ENCODE results near the gene HEYL. TPM values are rescaled to one million over a fixed set of nuclear protein-coding genes. Genes with fewer than 3 reads are reported as not detected.

Gene HEYL
- total and polyA plus RNA-seq, 9 of the 15 experiments (the other 6 are each of a cell fraction or from before 2014, with no cell fraction given): 0.13 to 0.89 (median 0.25) TPM

GRCh38 chr1:39575191-39576015 is 64.0 kb downstream of the HEYL start (continued):
- TF ChIP-seq ZNF384 (IDR thresholded peaks at IDR 0.05; ENCODE audit: low read depth, low read length) (no peak), NR3C1 (CRISPR knock-in tag; IDR thresholded peaks at IDR 0.05) (no peak), E2F6 (IDR thresholded peaks at IDR 0.05; ENCODE audit: borderline replicate concordance in 1 of 2, extremely low read depth in 1 of 2, insufficient read depth in 1 of 2, insufficient read length in 1 of 2, low read depth in 1 of 2, low read length in 1 of 2, poor library complexity in 1 of 2, severe bottlenecking in 1 of 2) (peak in 1 of 2 experiments; percentile 5), ZNF644 (tag; IDR thresholded peaks at IDR 0.05; ENCODE audit: low read depth) (no peak; the same call in 1 of the 2 replicates), CREM (IDR thresholded peaks at IDR 0.05; ENCODE audit: low read depth) (peak; percentile 89), TOE1 (IDR thresholded peaks at IDR 0.05; ENCODE audit: borderline replicate concordance) (no peak), TOE1 (CRISPR knock-in tag; IDR thresholded peaks at IDR 0.05; ENCODE audit: borderline replicate concordance, low read depth) (no peak), ZNF695 (CRISPR knock-in tag; IDR thresholded peaks at IDR 0.05) (no peak), CBFA2T3 (IDR thresholded peaks at IDR 0.05) (no peak), ZMIZ1 (IDR thresholded peaks at IDR 0.05; ENCODE audit: low read depth in 2 of 2, low read length in 2 of 2) (0 out of 4 replicates have a peak, but pooled peaks of 1 of the 2 experiments have one; percentile 22), BRF1 (IDR thresholded peaks at IDR 0.05; ENCODE audit: borderline replicate concordance, extremely low read depth, insufficient read length) (no peak), GMEB1 (CRISPR knock-in tag; IDR thresholded peaks at IDR 0.05) (no peak), DMBX1 (CRISPR knock-in tag; IDR thresholded peaks at IDR 0.05; ENCODE audit: borderline replicate concordance) (no peak; the same call in 1 of the 2 replicates), CEBPG (CRISPR knock-in tag; IDR thresholded peaks at IDR 0.05) (no peak), CEBPG (tag; conservative IDR thresholded peaks at IDR 0.05 in 1 of 2, IDR thresholded peaks at IDR 0.05 in 1 of 2) (no peak), MAX (CRISPR knock-in tag; IDR thresholded peaks at IDR 0.05) (peak; percentile 30), ZNF431 (CRISPR knock-in tag; IDR thresholded peaks at IDR 0.05) (0 out of 2 replicates have a peak, but pooled peaks have one; percentile 15), SRSF9 (IDR thresholded peaks at IDR 0.05; ENCODE audit: borderline replicate concordance, low read depth, low read length) (no peak)

Data from K562 (cell line).